Dermis blood vessel endothelial cell (primary cell): ENCODE results near the gene PCSK6. TPM values are rescaled to one million over a fixed set of nuclear protein-coding genes. Genes with fewer than 3 reads are reported as not detected.
A peak's percentile ranks its signal among the peaks of the same experiment; 100 is the strongest.

Experiments used
- DNase-seq: peaks from one replicate; pipeline ENCODE4 v3.0.0; 2010
- total RNA-seq: library from RNA; depleted of rRNA; stranded (reverse); fragments of >200 nt; gene quantifications from 2 replicates; pipeline ENCODE4 v1.2.3, GENCODE V29; 2014

The PCSK6 gene
- total RNA-seq, 1 donor from 2014 or later = 24.8 TPM

DNA sequence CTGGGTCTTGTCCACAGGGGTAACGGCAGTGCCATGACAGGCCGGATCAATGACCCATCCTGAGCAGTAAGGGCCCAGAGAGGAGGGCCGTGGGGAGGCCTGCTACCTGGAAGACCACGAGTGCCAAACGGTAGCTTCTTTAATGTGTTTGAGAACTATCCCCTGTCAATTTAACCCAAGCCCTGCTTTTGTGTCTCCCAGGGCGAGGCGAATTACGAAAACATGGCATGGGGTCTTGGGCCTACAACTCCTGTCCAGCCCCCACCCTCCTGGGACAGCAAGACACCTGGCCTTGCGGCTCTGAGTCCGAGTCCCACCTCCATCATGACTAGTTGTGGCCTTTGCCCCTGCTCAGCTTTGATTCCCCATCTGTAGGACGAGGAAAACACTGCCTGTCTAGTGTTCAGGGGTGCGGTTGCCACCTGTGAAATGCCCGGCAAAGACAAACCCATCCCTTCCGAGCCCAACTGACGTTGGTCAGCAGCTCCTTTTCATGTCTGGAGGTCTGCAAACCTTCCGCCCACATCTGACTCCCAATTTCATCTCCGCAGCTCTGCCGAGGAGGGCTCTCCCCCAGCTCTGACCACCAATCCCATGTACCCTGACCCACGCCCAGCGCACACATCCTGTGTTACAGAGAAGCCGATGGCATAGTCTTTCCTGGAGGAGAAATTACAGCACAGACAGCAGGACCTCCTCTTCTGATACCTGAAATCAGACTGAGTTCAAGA lies 165.5 kb downstream of the PCSK6 start:
- DNase-seq = no peak

DNA sequence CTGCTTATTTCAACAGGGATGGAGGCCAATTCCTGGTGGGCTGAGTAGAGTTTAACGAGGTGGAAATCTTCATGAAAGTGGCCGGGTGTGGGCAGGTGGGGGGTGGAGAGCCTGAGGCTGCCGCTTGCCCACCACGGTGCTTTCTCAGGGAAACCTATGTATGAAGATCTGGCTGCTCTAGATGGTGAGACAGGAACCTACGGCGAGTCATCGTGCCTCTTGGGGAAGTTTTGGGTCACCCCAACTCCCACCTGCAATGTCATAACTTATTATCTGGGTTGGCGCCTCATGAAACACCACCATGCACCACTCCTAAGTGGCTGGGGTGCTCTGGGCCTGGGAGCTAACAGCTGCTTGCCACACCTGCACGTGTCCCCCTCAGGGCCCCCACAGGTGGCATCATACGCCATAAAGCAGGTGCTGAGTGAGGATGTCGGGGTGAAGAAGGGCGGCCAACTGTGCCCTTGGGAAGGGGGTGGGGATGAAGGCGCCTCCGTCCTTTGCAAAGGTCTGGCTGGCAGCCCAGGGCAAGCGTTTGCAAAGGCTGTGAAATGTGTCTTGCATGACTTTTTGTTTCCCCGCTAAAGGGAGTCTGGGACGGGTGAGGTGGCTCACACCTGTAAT lies 166.5 kb downstream of the PCSK6 start:
- DNase-seq = no peak

DNA sequence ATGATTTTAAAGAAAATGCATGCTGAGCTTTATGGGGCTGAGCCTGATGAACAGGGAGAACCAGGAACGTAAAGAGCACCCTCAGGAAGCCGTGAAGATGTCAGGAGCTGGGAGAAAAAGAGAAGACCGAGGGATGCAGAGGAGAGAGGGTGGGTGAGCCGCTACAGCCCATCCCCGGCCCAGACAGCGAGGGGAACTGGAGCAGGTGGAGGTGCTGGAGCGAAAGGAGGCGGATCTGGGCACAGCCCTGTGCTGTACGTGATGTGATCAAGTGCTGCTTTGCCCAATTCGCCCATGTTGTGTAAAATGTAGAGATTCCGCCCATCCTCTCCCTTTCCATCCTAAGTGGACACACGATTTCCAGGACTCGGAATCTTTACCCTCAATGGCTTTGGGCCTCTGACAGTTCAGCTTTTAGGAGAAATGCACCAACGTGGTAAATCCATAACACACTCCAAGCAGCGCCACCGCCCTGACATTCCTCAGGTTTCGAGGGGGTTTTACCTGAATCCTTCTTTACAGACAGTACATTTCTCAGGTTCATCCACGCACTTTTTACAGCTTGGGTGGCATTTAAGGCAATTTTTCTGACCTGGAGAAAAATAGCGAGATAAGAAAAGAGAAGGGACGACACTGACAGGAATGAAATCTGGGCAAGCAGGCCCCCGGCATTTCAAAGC lies 167.4 kb downstream of the PCSK6 start:
- no peak for DNase-seq

DNA sequence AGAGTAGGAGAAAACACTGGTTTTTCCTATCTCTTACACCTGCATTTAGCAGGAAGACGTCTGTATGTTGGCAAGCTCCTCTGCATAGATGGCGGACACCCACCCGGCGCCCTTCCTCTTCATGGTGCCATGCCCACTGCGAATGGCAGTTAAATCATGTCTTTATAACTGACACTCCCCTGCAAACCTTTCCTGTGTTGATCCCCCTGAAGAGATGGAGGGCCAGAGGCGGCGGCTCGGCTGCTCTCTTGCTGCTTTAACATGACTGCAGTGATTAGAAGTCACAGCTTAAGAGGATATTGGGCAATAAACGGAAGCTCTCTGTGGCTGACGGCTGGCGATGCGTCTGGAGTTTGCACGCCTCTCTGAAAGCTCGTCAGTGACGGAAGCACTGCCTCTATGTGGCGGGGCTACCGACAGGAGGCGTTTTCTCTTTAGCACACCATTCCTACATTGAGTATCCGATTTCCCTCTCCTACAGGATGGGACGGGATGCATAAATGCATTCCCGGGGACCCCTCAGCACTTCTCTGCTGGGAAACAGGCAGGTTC lies 168.9 kb downstream of the PCSK6 start:
- DNase-seq = peak; percentile 18

DNA sequence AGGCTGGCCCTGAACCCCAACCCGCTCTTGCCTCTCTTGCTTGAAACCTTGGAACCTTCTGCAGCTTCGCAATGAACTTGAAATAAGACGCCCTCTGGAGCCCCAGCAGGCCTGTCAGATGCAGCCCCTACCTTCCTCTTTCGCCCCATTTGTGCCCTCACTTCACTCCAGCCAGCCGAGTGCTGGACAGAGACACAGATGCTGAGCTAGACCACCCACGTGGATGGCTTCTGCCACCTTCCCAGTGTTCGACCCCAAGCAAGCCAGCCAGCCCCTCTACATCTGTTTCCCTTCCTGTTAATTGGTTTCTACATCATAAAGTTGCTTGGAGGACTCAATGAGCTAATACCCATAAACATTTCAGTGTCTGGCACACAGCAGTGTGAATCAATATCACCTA lies 170.7 kb downstream of the PCSK6 start:
- no peak for DNase-seq

DNA sequence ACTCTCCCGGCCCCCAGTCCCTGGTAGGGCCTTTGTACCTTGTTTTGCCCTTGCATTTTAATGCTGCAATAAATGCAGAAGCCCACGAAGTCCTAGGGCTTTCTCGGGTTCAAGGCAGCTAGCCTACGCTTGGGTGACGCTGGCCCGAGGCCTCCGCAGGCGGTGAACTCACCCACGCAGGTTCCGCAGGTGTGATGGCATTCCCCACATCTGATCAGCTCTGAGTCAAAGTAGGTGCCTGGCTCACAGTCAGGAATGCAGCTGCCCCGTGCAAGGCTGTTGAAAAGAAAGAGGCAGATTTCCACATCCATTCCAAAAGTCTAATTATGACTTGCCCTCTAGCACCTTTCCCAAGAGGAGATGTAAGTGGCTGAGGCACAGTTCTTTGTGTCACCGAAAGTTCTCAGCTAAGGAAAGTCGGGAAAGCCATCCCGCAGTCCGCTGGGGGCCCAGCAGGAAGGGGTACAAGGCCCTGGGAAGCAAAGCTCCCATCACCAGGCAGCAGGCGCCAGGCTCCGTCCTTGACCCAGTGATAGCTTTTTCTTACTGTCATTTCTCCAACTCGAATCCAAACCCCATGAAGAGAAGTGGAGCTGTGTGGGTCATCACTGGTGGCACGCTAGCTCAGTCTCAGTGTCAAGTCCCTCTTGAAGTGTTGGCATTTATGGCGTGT lies 171.2 kb downstream of the PCSK6 start:
- DNase-seq = no peak

DNA sequence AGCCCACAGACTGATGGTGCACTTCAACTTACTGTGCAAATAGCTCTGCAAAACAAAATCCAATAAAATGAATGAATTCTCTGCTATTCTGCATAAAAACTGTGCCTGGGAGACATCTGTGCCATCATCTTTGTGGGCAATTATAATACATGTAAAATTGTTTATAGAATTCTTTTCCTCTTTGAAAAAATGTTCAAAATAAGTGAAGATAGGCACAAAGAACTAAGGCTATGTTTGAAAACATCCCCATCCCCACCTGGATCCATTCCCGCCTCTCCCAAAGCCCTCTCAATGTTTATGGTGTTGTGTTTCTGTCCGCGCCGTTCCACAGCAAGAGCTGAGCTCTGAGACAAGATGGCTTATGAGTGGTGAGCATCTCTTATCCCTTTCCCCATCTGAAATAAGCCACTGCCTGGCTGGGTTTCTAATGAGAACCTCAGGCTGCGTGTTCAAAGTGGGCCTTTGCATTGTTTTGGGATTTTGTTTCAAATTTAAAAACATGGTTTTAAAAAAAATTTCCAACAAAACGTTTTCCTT lies 172.1 kb downstream of the PCSK6 start:
- no peak for DNase-seq

DNA sequence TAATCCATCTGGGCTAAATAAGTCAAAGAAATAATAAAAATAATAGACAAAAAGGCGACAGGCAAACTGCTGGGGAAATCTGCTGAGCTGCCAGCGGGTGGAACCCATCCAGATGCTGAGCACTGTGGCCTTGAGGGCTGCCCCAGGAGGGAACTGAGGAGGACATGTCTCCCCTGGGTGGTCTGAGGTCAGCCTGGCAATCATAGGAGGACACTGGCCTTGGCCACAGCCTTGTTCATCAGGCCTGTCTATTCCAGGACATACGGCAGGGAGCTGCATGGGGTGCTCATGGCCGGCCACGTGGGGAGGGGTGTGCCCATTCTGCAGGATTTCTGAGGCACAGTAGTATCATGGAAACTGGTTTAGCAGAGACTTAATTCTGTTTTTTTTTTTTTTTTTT lies 173.0 kb downstream of the PCSK6 start:
- DNase-seq = no peak

DNA sequence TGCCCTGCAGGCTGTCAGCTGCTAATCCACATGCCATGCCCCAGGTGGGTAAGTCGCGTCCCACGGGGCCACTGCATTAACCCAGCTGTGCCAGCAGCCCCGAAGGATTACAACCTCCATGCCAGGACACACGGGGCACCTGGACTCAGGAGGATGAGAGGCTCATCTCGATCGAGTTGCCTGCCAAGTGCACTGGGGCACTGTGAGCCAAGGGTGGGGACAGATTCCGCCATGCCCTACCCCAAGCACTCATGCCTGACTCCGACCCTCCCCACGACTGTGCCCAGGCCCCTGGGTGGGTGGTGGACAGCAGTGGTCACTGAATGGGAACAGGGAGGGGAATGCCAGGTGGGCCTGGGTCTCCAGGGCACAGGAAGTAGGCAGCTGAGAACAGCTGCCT lies 173.8 kb downstream of the PCSK6 start:
- no peak for DNase-seq

DNA sequence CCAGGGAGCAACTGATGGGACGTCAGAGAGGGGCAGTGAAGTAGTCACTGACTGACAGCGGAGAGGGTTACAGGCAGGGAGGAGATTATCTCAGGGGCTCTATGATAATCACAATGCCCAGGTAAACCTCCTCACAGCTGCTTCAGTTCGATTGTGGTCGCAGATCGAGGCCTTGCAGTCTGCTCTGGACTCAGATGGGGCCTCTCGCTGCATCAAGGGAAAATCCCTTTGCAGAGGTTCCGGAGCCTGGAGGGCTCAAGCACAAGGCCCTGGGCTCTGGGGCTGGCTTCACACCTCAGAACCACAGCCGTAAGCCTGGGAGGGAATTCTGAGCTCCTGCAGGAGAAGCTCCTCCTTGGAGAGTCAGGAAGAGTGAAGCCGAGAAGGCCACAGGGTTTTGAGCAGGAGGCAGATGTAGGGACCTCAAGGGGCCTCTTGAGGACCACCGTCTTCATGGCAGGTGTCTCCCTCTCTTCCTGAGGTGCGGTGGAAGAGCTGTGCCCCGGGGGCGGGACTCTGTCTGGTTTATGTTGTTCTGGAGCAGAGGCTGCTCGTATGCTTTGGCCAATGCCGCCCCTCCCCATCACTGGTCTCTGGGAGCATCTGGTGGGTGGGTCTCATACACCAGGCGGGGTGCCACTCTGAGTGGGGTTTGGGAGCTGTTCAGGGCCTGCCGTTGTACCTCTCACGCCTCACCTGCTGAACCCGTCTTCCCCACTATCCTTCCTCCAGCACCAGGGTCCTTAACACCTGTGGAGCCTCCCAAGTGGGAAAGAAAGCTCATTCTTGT lies 175.0 kb downstream of the PCSK6 start:
- no peak for DNase-seq

DNA sequence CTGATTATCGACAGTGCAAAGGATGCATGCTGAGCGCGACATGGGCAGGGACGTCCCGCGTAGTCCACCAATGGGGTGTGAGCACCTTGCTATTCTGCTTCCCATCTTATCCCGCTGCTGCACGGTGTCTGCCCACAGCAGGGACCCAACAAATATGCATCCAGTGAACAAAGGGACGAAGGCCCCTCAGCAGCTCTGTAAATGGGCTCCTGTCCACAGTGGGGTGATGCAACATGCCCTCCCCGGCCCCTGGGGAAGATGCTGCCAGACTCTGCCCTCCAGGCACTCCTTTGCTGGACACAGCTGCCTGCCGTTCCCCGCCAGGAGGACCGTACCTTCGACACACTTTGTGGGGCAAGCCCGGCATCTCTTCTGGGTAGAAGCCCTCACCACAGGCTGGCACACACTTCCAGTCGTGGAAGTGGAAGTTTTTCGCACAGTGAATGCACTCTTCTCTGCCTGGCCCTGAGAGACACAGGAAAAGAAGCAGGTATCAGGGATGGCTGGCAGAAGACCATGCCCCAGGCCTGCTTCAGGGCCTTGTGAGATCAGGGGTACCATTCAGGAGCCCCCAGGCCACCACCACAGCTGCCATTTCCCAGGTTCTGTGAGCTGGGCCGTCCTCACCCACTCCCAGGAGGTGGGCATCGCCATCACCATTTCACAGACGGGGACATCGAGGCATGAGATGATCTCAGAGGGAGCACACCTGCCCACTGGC lies 176.3 kb downstream of the PCSK6 start:
- no peak for DNase-seq

DNA sequence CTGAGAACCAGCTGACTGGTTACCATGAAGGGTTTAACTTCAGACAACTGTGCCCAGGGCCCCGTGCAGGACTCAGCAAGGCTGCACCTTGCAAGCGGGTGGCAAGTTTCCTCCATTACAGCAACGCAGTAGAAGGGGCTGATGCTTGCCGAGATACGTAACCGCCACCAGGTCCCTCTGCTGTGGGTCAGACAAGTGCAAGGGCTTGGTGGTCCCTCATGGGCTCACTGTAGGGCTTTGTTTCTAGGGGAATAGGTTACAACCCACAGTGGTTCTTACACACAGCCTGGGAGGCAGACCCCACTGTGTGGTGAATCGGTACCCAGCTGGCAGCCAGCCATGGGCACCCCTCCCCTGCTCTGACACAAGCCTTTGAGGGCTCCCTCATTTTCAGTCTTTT lies 179.0 kb downstream of the PCSK6 start:
- DNase-seq = no peak

DNA sequence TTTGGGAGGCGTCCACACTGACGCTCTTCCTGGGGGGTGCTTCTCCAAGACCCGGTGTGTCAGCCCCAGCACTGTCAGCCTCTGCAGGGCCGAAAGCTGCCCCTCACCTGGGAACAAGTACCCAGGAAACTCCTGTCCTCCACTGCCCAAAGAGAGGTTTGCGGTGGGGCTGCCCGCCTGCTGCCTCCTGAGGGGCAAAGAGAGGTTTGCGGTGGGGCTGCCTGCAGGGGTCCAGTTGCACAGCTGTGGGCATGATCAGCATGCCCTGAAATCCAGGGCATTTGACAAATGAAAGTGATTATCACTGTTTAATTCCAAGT lies 179.4 kb downstream of the PCSK6 start:
- DNase-seq = no peak

DNA sequence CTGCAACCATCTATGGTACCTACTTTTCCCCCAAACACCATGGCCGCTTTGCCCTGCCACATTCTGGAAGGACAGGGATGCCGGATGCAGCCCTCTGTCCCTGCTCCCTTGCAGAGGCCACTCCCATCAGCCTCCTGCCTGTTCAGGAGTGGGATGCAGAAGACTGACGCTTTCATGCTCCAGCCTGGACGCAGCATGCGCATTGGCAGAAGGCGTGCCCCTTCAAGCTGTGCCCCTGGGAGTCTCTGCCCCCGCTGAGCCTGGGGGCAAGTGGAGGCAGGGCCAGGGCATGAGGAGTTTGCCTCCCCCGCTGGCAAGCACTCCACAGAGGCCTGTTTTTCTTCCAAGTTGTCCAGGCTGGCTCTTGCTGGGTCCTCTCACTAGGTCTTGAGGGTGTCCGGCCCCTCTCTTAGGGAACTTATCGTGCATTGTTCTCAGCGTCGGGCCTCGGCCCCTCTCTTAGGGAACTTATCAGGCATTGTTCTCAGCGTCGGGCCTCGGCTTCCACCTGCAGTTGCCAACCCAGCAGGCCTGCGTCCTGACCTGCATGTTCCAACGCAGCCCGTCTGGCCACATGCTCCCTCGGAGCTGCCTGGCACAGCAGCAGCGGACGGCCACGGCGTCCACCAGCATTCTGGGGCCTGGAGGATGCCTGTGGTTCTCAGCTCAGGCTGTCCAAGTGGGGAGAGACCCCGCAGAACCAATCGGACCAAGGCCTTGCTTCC lies 179.9 kb downstream of the PCSK6 start:
- no peak for DNase-seq

DNA sequence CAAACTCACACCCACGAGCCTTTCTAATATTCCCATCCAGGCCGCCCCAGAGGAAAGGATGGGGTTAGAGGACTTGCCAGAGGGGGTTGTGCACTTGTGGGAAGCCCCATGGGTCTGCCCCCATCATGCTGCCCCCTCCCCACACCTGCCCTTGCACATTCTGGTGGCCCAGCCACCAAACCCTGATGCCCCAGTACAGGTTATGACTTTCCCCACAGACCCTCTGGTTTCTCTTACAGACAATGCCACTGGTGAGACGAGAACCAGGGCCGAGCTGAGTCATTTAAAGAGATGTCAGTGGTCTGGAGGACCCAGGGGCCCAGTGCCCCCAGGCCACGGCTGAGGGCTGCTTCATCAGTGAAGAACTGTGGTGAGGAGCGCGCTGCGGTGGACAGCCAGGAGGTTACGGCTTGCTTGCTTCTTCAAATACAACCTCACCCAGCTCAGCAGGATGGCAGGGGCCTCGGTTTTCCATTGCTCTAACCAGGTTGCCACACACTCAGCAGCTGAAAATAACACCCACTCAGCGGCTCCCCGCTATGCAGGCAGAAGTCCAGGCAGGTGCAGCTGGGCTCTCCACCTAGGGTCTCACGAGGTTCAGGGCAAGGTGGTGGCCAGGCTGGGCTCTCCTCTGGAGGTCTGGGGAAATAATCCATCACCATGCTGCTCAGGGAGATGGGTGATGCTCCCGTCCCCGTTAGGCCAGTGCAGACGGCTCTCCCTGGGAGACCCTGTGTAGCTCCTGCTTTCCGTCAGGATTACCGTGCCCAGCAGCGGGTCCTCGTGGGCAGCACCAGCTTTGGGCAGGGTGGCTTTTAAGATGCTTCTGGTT lies 180.7 kb downstream of the PCSK6 start:
- no peak for DNase-seq

DNA sequence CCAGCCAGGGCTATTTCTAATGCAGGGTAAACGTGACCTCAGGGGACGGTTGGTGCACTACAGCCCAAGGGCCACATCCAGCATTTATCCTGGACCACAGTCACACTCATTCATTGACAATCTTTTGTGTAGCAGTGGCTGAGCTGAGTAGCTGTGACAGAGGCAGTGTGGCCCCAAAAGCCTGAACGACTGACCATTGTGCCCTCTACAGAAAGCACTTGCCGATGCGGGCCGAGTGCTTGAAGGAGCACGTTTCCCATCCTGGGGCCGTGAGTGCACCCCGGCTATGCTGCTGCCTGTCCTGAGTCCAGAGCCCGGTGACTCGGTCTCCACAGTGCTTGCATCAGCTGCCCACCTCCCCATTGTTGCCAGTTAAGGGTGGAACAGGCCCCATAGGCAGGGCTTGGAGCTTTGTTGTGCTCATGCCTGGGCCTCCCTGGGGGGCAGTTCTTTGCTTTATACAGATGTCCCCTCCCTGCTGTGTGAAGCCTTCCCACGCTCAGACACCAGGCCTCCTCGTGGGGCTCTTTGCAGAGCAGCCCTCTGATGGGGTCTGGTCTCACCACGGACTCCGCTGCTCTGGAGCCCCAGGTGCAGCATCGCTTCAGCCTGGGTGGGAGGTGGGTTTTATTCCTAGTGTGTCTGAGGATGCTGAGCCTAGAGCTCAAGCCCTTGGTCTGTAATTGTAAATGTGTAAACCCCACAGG lies 181.5 kb downstream of the PCSK6 start:
- no peak for DNase-seq

DNA sequence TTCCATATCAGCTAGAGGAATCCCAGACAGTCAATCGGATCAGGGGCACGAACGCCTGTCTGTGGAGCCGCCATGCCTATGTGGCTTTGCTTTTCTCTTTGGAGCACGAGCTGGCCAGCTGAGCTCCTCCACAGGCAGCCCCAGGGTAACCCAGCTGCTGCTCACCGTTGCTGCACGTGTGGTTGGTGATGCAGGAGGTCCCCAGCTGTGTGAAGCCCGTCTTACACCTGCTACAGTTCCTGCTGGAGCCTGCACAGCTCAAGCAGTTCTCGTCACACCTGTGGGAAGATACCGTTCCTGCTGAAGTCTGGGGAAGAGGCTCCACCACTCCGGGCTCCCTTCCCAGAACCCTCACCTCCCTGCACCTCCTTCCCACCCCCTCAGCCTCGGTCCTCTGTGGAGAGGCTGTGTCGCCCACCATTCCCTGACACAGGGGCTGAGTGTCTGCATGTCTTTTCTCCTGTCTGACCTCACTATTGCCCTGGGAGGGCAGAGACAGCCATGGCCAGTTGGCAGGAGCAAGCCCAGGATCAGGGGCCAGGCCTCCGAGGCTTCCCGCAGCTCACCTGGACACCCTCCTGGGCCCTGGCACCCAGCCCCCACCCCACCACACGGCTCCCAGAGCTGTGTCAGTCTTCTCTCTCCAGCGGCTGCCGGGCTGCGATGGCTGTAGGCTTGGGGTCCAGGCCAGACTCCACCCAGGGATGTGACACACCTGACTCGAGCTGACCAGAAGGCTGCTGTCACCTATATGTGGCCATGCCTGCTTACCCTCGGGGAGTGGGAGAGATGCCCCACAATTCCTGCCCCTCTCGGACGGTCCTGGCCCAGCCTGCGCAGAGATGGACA lies 182.2 kb downstream of the PCSK6 start:
- DNase-seq = no peak

DNA sequence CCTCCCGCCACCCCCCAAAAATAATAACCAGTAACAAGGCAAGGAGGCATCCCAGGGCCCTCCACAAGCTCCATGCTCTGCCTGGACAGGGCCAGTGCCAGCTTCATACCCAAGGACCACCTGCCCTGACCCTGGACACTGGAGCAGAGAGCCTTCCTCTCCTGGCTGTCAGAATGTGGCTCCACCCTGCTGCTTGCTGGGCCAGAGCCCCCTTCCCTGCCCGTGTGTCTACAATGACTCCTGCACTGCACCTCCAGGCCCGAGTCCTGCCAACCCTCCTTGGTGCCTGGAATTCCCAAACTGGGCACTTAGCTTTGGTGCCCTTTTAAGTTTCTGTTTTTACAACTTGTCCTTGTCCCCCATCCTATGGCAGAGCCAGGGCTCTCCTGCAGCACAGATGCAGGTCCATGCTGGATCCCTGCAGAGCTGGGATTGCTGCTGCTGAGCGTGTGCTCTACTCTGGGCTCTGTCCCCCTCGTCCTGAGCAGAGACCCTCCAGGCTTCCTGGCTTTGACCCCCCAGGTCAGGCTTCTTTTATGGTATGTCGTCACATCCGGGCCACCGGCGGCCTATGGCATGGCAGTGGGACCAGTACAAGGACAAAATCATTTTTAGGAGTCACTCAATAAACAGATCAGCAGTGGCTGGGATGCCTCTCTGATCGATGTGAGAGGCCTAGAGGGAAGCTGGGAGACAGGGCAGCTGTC lies 183.0 kb downstream of the PCSK6 start:
- DNase-seq = no peak
